ENCODE data around the gene KCNQ1. TPM values are rescaled to one million over a fixed set of nuclear protein-coding genes. Genes with fewer than 3 reads are reported as not detected.

The KCNQ1 gene
- total and polyA plus RNA-seq, 2 experiments from 2014 or later, result 0.45 to 0.87 TPM

DNA sequence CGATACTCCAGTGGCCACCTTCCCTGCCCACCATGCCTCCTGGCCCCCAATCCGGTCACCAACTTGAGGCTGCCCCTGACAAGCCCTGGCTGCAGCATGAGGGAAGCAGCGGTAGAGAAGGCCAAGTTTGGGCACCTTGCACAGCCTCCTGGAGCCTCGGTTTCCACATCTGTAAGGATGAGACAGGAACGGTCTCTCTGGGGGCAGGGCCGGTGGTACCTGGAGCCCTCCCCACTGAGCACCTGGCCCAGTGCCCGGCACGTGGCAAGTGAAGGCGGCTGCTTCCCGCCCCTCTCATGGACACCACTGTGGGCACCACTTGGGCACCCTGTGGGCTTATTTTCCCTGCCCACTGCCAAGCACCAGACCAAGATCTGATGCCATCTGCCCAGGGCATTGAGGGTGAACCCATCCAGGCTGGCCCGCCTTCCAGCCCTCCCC, 363.0 kb downstream of the KCNQ1 start (continued):
- TF ChIP-seq, protein P1, sequence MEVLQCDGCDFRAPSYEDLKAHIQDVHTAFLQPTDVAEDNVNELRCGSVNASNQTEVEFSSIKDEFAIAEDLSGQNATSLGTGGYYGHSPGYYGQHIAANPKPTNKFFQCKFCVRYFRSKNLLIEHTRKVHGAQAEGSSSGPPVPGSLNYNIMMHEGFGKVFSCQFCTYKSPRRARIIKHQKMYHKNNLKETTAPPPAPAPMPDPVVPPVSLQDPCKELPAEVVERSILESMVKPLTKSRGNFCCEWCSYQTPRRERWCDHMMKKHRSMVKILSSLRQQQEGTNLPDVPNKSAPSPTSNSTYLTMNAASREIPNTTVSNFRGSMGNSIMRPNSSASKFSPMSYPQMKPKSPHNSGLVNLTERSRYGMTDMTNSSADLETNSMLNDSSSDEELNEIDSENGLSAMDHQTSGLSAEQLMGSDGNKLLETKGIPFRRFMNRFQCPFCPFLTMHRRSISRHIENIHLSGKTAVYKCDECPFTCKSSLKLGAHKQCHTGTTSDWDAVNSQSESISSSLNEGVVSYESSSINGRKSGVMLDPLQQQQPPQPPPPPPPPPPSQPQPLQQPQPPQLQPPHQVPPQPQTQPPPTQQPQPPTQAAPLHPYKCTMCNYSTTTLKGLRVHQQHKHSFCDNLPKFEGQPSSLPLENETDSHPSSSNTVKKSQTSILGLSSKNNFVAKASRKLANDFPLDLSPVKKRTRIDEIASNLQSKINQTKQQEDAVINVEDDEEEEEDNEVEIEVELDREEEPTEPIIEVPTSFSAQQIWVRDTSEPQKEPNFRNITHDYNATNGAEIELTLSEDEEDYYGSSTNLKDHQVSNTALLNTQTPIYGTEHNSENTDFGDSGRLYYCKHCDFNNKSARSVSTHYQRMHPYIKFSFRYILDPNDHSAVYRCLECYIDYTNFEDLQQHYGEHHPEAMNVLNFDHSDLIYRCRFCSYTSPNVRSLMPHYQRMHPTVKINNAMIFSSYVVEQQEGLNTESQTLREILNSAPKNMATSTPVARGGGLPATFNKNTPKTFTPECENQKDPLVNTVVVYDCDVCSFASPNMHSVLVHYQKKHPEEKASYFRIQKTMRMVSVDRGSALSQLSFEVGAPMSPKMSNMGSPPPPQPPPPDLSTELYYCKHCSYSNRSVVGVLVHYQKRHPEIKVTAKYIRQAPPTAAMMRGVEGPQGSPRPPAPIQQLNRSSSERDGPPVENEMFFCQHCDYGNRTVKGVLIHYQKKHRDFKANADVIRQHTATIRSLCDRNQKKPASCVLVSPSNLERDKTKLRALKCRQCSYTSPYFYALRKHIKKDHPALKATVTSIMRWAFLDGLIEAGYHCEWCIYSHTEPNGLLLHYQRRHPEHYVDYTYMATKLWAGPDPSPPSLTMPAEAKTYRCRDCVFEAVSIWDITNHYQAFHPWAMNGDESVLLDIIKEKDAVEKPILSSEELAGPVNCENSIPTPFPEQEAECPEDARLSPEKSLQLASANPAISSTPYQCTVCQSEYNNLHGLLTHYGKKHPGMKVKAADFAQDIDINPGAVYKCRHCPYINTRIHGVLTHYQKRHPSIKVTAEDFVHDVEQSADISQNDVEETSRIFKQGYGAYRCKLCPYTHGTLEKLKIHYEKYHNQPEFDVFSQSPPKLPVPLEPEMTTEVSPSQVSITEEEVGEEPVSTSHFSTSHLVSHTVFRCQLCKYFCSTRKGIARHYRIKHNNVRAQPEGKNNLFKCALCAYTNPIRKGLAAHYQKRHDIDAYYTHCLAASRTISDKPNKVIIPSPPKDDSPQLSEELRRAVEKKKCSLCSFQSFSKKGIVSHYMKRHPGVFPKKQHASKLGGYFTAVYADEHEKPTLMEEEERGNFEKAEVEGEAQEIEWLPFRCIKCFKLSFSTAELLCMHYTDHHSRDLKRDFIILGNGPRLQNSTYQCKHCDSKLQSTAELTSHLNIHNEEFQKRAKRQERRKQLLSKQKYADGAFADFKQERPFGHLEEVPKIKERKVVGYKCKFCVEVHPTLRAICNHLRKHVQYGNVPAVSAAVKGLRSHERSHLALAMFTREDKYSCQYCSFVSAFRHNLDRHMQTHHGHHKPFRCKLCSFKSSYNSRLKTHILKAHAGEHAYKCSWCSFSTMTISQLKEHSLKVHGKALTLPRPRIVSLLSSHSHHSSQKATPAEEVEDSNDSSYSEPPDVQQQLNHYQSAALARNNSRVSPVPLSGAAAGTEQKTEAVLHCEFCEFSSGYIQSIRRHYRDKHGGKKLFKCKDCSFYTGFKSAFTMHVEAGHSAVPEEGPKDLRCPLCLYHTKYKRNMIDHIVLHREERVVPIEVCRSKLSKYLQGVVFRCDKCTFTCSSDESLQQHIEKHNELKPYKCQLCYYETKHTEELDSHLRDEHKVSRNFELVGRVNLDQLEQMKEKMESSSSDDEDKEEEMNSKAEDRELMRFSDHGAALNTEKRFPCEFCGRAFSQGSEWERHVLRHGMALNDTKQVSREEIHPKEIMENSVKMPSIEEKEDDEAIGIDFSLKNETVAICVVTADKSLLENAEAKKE (CRISPR knock-in tag; IDR thresholded peaks at IDR 0.05), result no peak
- TF ChIP-seq ETS1 (IDR thresholded peaks at IDR 0.05) (no peak), CREB1 (CRISPR knock-in tag; IDR thresholded peaks at IDR 0.05; ENCODE audit: low read depth) (no peak), ZNF331 (CRISPR knock-in tag; IDR thresholded peaks at IDR 0.05; ENCODE audit: low read depth) (no peak), ZNF114 (CRISPR knock-in tag; IDR thresholded peaks at IDR 0.05) (no peak), JUNB (IDR thresholded peaks at IDR 0.05; ENCODE audit: unreplicated experiment) (no peak), EZH2phosphoT487 (IDR thresholded peaks at IDR 0.05; ENCODE audit: unreplicated experiment) (no peak), STAT1 (IDR thresholded peaks at IDR 0.05; ENCODE audit: unreplicated experiment) (no peak)
- TF ChIP-seq, protein P2, sequence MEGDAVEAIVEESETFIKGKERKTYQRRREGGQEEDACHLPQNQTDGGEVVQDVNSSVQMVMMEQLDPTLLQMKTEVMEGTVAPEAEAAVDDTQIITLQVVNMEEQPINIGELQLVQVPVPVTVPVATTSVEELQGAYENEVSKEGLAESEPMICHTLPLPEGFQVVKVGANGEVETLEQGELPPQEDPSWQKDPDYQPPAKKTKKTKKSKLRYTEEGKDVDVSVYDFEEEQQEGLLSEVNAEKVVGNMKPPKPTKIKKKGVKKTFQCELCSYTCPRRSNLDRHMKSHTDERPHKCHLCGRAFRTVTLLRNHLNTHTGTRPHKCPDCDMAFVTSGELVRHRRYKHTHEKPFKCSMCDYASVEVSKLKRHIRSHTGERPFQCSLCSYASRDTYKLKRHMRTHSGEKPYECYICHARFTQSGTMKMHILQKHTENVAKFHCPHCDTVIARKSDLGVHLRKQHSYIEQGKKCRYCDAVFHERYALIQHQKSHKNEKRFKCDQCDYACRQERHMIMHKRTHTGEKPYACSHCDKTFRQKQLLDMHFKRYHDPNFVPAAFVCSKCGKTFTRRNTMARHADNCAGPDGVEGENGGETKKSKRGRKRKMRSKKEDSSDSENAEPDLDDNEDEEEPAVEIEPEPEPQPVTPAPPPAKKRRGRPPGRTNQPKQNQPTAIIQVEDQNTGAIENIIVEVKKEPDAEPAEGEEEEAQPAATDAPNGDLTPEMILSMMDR (conservative IDR thresholded peaks at IDR 0.05; ENCODE audit: low read depth in 2 of 2), result no peak

Measured in GM23338 (cell line).